ENCODE data around the gene CEPT1. TPM values are rescaled to one million over a fixed set of nuclear protein-coding genes. Genes with fewer than 3 reads are reported as not detected.
A peak's percentile ranks its signal among the peaks of the same experiment; 100 is the strongest.

CEPT1 gene
- total and polyA plus RNA-seq, 5 donors = 8.3 to 20.2 (median 18.4) TPM

- H3K4me1 ChIP-seq (ENCODE audit: control insufficient read depth, insufficient read depth, low read length) = no peaks in the 10 kb centered on the region
- H3K4me3 ChIP-seq (ENCODE audit: low read length) = no peak overlapping the region
- no peak for ATAC-seq
- no peak overlapping the region for H3K27ac ChIP-seq (ENCODE audit: low read length)
- H3K27me3 ChIP-seq (ENCODE audit: control insufficient read depth, insufficient read depth) = no peaks in the 10 kb centered on the region
- no peaks in the 10 kb centered on the region for H3K9me3 ChIP-seq (ENCODE audit: control insufficient read depth, low read length)
- intact Hi-C loops (cut with DNase I) = no loop called here
- WGBS = 95% methylated on average over 3 of the region's 3 CpGs
- no peak for DNase-seq
Measured at GRCh38 chr1:111175349-111175748, 35.3 kb downstream of the CEPT1 start.

DNA sequence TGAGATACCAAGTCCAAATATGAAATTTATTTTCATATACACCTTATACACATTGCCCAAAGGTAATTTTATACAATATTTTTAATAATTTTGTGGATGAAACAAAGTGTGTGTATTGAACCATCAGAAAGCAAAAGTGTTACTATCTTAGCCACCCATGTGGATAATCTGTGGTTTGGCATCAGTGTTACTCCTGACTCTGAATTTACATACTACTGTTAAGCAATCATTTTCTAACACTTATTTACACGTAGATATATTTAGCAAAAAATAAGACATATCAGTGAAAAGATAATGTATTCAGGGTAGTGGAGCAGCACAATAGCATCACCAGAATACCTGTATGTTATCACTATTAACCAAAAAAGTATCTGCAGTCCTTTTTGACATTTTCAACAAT, 36.7 kb downstream of the CEPT1 start:
- DNase-seq (no peak), ATAC-seq (no peak)
- Histone ChIP-seq H3K4me1 (ENCODE audit: control insufficient read depth, insufficient read depth, low read length) (no peaks in the 10 kb centered on the region), H3K9me3 (ENCODE audit: control insufficient read depth, low read length) (no peaks in the 10 kb centered on the region), H3K27ac (ENCODE audit: low read length) (no peak overlapping the region), H3K4me3 (ENCODE audit: low read length) (no peak overlapping the region), H3K27me3 (ENCODE audit: control insufficient read depth, insufficient read depth) (no peaks in the 10 kb centered on the region)
- intact Hi-C loops (cut with DNase I) = no loop called here
- 47% methylated on average over 1 of the region's 1 CpG for WGBS

DNA sequence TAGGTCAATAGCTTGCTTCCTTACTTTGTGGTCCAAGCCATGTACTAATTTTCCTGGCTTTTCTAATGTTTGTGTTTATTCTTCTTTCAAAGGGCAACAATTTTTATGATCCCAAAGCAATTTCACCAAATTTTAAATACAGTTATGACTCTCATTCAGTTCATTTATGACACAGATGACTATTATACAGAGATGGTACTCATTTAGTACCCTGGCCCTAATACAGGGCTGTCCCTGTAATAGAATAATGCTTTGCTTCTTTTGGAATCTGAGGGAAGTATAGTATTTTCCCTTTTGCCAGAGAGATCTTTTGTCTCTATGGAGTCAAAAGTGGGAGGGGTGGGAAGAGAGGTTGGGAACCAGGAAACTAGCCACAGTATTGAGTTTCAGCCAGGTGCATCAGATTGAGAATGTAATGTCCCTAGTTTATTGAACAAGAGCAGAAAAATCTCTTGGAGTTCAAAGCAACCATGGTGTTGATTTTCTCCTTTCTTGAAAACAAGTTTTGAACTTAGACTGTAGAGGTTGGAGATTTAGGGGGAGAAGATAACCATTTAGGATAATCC, 40.0 kb downstream of the CEPT1 start:
- Histone ChIP-seq H3K4me3 (ENCODE audit: low read length) (no peak overlapping the region), H3K4me1 (ENCODE audit: control insufficient read depth, insufficient read depth, low read length) (no peaks in the 10 kb centered on the region), H3K27me3 (ENCODE audit: control insufficient read depth, insufficient read depth) (no peaks in the 10 kb centered on the region), H3K9me3 (ENCODE audit: control insufficient read depth, low read length) (no peaks in the 10 kb centered on the region), H3K27ac (ENCODE audit: low read length) (no peak overlapping the region)
- DNase-seq = no peak
- intact Hi-C loops (cut with DNase I) = no loop called here
- ATAC-seq = no peak

- ATAC-seq = no peak
- no peaks in the 10 kb centered on the region for H3K27me3 ChIP-seq (ENCODE audit: control insufficient read depth, insufficient read depth)
- intact Hi-C loops (cut with DNase I) = no loop called here
- H3K4me1 ChIP-seq (ENCODE audit: control insufficient read depth, insufficient read depth, low read length) = no peaks in the 10 kb centered on the region
- no peak overlapping the region for H3K4me3 ChIP-seq (ENCODE audit: low read length)
- H3K9me3 ChIP-seq (ENCODE audit: control insufficient read depth, low read length) = no peaks in the 10 kb centered on the region
- H3K27ac ChIP-seq (ENCODE audit: low read length) = no peak overlapping the region
- WGBS = 97% methylated on average over 2 of the region's 2 CpGs
- no peak for DNase-seq
Measured at GRCh38 chr1:111182052-111182451, 42.0 kb downstream of the CEPT1 start.

- Histone ChIP-seq H3K27ac (ENCODE audit: low read length) (no peak overlapping the region), H3K27me3 (ENCODE audit: control insufficient read depth, insufficient read depth) (no peaks in the 10 kb centered on the region), H3K4me3 (ENCODE audit: low read length) (no peak overlapping the region), H3K4me1 (ENCODE audit: control insufficient read depth, insufficient read depth, low read length) (no peaks in the 10 kb centered on the region), H3K9me3 (ENCODE audit: control insufficient read depth, low read length) (no peaks in the 10 kb centered on the region)
- 94% methylated on average over 6 of the region's 6 CpGs for WGBS
- ATAC-seq = no peak
- intact Hi-C loops (cut with DNase I) = no loop called here
- no peak for DNase-seq
Measured at GRCh38 chr1:111183308-111184069, 43.5 kb downstream of the CEPT1 start.

GRCh38 chr1:111184663-111185062, 44.6 kb downstream of the CEPT1 start:
- no peaks in the 10 kb centered on the region for H3K4me1 ChIP-seq (ENCODE audit: control insufficient read depth, insufficient read depth, low read length)
- ATAC-seq = no peak
- no peaks in the 10 kb centered on the region for H3K27me3 ChIP-seq (ENCODE audit: control insufficient read depth, insufficient read depth)
- intact Hi-C loops (cut with DNase I) = no loop called here
- H3K9me3 ChIP-seq (ENCODE audit: control insufficient read depth, low read length) = no peaks in the 10 kb centered on the region
- H3K27ac ChIP-seq (ENCODE audit: low read length) = no peak overlapping the region
- no peak for DNase-seq
- no peak overlapping the region for H3K4me3 ChIP-seq (ENCODE audit: low read length)

- peaks cover 6% of the 10 kb centered on the region for H3K4me1 ChIP-seq (ENCODE audit: control insufficient read depth, insufficient read depth, low read length)
- ATAC-seq (peak; percentile 68 to 76), DNase-seq (peak in 2 of 3 donors; percentile 60 to 66)
- H3K27me3 ChIP-seq (ENCODE audit: control insufficient read depth, insufficient read depth) = no peaks in the 10 kb centered on the region
- peak overlapping the region; percentile 6 for H3K27ac ChIP-seq (ENCODE audit: low read length)
- H3K9me3 ChIP-seq (ENCODE audit: control insufficient read depth, low read length) = no peaks in the 10 kb centered on the region
- WGBS = 71% methylated on average over 2 of the region's 2 CpGs
- H3K4me3 ChIP-seq (ENCODE audit: low read length) = no peak overlapping the region
- intact Hi-C loops (cut with DNase I) = no loop called here
Measured at GRCh38 chr1:111190931-111191451, 51.0 kb downstream of the CEPT1 start.

GRCh38 chr1:111191496-111191895, 51.5 kb downstream of the CEPT1 start:
- Histone ChIP-seq H3K27ac (ENCODE audit: low read length) (peak overlapping the region; percentile 33), H3K4me1 (ENCODE audit: control insufficient read depth, insufficient read depth, low read length) (peaks cover 6% of the 10 kb centered on the region), H3K9me3 (ENCODE audit: control insufficient read depth, low read length) (no peaks in the 10 kb centered on the region), H3K27me3 (ENCODE audit: control insufficient read depth, insufficient read depth) (no peaks in the 10 kb centered on the region), H3K4me3 (ENCODE audit: low read length) (no peak overlapping the region)
- intact Hi-C loops (cut with DNase I) = no loop called here
- 46% methylated on average over 3 of the region's 3 CpGs for WGBS
- ATAC-seq = no peak
- DNase-seq = no peak

- Histone ChIP-seq H3K4me1 (ENCODE audit: control insufficient read depth, insufficient read depth, low read length) (peaks cover 6% of the 10 kb centered on the region), H3K9me3 (ENCODE audit: control insufficient read depth, low read length) (no peaks in the 10 kb centered on the region), H3K27me3 (ENCODE audit: control insufficient read depth, insufficient read depth) (no peaks in the 10 kb centered on the region), H3K4me3 (ENCODE audit: low read length) (no peak overlapping the region), H3K27ac (ENCODE audit: low read length) (no peak overlapping the region)
- intact Hi-C loops (cut with DNase I) = no loop called here
- no peak for DNase-seq
- WGBS = 93% methylated on average over 5 of the region's 5 CpGs
- ATAC-seq = no peak
Measured at GRCh38 chr1:111192074-111192473, 52.1 kb downstream of the CEPT1 start.

DNA sequence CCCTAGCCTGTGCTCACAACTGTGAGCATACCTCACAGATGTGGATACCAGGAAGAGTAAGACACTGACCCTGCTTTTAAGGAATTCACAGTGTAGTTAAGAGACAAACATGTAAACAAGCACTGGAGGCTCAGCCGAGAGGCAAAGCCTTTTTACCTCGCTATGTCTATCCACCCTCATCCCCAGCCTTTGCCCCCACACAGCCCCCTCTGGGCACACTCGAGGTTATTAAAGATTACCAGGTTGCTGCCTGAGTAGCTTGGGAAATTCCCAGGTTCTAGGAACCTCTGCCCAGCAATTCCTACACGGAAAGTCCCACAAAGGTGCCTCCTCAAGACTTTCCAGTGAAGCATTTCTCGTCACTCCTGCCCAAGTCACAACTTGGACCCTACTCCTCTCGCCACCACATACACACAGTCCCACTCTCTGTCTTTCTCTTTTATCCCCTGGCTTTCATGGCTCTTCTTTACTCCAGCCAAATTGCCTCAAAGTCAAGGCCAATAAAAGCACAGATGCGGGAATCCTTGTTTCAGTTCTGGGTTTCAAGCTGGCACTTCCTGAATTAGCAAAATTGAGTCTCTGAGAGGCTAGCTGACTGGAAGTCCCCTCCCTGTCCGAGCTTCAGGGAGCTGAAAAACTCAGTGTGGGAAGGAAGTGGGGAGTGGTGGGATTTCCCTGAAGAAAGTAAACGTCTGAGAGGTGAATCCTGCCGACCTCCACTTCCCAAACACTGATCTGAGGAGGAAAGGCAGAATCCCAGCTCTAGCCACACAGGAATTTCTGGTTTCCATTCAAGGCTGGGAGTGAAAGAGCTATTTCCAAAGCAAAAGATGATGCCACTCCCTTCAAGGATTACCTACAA, 52.9 kb downstream of the CEPT1 start:
- Histone ChIP-seq H3K4me3 (ENCODE audit: low read length) (no peak overlapping the region), H3K9me3 (ENCODE audit: control insufficient read depth, low read length) (no peaks in the 10 kb centered on the region), H3K4me1 (ENCODE audit: control insufficient read depth, insufficient read depth, low read length) (peaks cover 6% of the 10 kb centered on the region), H3K27ac (ENCODE audit: low read length) (peak overlapping the region; percentile 59), H3K27me3 (ENCODE audit: control insufficient read depth, insufficient read depth) (no peaks in the 10 kb centered on the region)
- peak; percentile 4 to 35 for ATAC-seq
- WGBS = 43% methylated on average over 10 of the region's 10 CpGs
- DNase-seq = no peak
- intact Hi-C loops (cut with DNase I) = no loop called here

Data from right cardiac atrium (tissue), 5 donors.